Measurements from ENCODE around the gene THBS3. TPM values are rescaled to one million over a fixed set of nuclear protein-coding genes. Genes with fewer than 3 reads are reported as not detected.

THBS3 gene
- total RNA-seq, 1 donor from 2014 or later, result 8.3 TPM

DNA sequence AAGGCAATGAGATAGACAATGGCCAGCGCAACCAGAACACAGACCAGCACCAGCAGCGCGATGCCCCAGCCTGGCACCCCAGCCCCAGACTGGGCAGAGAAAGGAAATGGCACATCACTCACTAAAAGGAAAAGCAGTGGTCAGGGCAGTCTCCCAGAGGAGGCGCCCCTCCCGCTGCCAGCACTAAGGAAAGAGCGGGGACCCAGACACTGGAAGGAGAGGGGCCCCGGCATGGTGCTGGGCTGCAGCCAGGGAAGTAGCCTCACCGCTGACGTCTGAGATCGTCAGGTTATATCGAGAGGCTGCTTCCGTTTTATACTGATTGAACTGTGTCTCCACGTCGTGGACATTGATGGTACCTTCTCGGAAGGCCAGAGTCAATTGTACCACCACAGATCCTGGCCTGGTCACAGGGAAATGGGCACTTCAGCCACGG, 20.2 kb downstream of the THBS3 start:
- DNase-seq, result no peak

DNA sequence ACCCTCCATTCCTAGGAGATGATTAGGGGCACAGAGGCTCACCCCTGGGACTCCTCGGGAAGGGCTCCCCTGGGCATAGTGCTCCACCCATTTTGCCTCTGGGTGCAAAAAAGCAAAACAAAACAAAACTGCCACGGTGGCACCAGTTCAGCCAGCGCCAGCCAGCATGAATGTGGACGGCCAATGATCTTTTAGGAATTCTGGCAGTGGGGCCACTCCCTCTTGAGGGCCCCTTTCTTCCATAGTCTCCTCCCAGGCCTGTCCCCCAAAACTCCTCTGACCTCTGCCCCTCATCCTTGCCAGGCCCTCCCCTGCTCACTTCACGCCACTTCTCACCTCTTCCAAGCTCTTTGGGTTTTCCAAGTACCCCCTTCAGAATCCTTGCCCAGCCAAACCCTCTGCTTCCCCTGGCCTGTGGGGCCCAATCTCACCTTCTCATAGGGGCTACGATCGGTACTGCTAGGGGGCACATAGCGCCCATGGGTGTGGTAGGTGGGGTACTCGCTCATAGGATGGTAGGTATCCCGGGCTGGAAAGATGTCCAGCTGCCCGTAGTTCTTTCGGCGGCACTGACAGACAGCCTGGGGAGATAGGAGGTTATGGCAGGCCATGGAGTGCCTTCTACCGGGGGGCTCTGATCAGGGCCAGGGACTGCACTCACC, 20.8 kb downstream of the THBS3 start:
- DNase-seq, result no peak

DNA sequence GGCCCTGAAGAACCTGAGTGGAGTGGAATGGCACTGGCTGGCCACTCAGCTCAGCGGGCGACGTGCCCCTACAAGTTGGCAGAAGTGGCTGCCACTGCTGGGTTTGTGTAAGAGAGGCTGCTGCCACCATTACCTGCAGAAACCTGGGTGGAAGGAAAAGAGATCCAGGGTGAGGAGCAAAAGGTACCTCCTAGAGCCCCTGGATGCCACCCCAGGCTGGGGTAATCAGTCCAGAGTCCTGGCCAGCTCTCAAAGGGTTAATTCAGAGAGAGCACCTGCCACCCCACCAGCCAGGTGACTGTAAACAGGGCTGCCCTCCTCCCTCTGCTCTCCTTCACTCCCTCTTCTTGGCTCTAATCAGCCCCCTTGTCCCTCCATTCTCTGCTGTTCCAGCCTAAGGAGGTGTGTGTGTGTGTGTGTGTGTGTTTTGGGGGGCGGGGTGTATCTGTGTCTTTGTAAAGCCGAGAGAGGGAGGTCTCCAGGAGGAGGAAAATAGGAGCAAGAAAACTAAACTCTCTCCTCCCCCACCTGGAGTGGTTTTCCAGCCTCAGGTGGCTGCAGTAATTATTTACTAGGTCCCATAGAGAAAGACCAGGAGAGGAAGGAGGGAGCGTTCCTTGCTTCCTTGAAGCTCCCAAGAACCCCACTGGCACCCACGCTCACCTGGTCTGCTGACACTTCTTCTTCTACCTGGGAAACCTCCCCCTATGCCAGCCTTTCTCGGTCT, 21.5 kb downstream of the THBS3 start:
- no peak for DNase-seq

DNA sequence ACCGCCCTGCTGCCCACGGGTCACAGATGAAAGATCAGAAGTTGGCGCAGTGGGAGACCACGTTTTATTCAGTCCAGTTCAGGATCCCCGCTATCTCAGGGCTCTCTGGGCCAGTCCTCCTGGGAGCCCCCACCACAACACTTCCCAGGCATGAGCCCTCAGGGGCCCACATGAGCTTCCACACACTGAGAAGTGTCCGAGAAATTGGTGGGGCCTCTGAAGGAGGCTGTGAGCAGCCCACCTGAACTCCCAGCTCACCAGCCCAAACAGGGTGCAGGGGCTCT, 22.0 kb downstream of the THBS3 start:
- no peak for DNase-seq

DNA sequence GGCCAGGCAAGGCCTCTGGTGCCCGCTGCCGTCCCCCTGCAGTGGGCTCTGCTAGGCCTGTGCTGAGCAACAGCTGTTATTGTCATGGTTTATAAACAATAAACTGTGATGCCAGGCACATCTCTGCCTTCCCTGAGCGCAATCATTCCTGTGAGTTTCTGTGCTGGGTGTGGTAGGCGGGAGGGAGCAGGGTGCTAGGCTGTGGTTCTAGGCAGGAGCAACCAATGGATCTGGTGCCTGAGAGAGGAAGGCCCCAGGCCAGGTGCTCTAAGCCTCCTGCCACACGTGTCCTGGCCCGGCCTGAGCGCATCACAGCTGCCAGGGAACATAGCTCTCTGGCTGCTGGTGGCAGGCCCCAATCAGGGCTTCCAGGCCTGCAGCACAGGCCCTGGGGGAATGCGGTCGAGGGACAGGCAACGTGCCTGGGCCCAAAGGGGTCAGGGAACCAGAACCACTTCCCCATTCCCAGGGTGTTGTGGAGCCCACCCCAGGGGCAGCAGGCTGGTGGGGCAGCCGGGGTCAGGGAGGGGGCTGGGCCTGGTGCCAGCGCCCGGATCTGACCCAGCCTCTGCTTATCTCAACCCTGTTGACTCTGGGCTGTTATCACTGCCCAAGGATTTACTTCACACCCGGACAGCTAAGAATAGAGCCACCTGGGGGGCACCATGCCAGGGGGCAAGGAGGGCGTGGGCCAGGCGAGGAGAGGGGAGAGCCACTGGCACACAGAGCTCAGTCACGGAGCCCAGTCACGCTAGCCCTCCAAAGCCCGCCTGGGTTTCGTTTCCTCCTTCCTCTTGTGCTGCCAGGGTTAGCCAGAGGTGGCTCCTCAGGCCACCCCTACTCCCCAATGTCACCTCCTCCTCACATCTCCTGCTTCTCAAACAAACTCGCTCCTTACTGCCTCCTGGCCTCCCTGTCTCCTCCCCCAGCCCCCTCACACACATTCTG, 22.6 kb downstream of the THBS3 start:
- no peak for DNase-seq

DNA sequence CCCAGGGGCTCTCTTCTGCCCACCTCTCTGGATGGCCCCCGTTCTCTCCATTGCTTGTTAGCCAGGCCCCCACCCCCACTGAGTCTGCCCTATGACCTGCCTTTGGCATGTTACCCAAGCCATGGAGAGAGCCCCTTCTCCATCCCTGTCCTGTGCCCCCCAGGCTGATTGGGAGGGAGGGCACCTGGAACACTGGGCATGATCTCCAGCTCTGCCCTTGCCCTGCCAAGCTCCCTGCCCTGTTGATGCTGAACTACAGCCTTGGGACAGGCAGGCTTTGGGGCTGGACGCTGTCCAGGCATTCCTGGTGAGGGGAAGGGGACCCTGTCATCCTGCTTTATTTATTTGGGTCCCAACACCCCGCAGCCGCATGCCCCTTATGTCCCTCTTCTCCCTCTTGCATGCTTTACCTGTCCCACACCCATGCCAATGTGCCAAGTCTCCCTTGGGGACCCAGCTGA, 23.3 kb downstream of the THBS3 start:
- no peak for DNase-seq

DNA sequence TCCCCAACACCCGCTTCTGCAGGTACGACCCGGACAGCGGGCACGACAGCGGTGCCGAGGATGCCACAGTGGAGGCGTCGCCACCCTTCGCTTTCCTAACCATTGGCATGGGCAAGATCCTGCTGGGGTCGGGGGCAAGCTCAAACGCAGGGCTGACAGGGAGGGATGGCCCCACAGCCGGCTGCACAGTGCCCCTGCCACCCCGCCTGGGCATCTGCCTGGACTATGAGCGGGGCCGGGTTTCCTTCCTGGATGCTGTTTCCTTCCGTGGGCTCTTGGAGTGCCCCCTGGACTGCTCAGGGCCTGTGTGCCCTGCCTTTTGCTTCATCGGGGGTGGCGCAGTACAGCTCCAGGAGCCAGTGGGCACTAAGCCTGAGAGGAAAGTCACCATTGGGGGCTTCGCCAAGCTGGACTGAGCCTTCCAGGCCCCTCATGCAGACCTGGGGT, 23.9 kb downstream of the THBS3 start:
- DNase-seq, result no peak

DNA sequence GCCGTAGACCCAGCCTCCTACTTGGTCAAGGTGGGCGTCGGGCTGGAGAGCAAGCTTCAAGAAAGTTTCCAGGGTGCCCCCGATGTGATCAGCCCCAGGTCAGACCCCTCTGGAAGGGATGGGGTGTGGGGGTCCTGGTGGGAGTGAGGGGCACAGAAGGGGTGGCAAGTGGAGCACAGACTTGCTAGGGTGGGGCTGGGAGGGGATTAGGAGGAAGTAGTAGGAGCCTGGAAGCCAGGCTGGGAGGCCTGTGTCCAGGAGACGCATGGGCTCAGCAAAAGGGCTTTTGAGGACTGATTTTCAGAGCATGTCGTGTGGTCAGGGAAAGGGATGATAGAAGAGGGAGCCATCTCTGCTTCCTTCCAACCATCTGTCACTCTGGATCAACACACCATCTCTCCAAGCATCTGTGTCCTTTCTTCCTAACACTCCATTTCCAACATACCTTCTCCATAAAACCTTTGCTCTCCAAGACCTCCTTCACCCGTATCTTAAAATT, 25.6 kb downstream of the THBS3 start:
- DNase-seq, result no peak

DNA sequence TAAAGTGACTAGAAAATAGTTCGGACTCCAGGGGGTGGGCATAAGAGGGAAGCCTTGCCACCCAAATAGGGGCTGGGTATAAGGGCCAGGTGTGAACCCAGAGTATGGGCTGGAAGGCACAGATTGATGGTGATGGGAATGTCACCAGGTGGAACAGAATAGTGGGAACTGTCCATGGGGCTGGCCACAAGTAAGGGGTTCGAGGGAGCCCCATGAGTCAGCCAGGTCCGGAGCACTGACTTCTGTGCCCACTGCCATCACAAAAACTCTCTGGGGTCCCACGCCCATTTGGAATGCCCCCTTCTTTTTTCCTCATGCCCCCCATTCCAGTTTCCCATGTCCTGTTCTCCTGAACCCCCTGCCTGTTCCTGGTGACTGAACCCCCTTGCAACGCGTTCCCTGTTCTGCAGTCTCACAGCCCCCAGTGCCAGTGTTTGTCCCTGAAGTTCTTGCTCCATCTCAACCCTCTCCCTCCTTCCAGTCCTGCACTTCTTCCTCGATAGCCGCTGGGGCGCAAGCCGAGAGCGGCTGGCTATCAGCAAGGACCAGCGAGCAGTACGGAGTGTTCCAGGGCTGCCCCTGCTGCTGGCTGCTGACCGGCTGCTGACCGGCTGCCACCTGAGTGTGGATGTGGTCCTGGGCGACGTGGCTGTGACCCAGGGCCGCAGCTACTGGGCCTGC, 26.2 kb downstream of the THBS3 start:
- DNase-seq, result no peak

DNA sequence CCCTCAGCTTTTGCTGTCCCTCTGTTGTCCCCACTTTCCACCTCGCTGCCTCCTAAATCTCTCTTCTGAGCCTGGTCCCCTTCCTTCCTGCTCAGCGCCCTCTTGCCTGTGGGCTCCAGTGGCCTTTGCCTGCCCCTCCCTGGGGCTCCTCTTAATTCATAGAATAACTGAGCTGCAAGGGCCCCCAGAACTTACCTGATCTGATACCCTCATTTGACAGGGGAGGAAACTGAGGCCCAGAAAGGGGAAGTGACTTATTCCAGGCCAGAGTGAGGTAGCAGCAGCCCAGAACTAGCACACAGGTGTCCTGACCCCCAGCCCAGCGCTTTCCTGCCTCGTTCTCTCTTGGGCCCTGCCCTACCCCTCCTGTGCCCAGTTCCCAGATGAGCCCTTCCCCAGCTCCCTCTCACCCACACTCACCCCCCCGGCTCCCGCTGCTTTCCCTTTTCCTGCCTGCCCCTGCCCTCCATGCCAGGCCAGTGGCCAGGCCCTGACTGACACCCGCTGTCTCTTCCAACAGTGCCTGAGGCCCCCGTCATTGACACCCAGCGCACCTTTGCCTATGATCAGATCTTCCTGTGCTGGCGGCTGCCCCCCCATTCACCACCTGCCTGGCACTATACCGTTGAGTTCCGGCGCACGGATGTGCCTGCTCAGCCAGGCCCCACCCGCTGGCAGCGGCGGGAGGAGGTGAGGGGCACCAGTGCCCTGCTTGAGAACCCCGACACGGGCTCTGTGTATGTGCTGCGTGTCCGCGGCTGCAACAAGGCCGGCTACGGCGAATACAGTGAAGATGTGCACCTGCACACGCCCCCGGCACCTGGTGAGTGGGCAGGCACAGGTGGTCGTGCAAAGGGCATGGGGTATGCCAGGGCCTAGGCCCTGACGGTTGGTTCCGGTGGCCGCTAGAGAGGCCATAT, 28.3 kb downstream of the THBS3 start:
- no peak for DNase-seq

DNA sequence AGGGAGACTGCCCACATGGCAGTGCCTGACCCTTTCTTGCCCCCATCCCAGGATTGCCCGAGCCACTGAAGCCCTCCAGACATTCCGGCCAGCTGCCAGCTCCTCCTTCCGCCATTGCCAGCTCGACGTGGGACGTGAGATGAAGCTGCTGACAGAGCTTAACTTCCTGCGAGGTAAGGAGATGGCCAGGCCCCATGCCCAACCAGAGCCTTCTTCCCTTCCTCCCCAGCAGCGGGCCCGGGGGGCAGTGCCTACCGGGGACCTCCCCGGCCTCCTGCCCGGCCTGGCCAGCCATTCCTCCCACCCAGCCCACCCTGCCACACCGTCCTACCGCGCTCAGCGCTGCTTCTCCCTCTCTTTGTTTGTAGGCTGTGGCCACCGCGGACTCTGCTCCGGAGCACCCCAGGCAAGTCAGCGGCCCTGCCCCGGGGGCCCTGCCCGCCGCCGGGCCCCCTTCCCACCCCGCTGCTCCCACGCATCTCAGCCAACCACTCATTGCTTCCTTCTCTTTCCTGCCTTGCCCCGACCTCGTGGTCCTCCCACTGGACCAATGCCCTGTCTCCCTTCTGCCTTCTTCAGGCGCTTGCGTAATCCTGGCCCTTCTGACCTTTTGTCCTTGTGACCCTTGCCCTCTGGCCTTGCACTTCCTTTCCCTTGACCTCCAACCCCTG, 29.1 kb downstream of the THBS3 start:
- no peak for DNase-seq

DNA sequence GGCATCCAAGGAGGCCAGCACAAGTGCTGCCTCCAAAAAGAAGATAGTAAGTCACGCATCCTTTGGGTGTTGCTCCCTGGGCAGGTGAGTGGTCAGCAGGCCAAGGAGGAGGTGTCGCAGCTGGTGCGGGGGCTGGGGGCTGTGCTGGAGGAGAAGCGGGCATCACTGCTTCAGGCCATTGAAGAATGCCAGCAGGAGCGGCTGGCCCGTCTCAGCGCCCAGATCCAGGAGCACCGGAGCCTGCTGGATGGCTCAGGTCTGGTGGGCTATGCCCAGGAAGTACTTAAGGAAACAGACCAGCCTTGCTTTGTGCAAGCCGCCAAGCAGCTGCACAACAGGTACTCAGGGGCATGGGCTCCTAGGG, 29.8 kb downstream of the THBS3 start:
- no peak for DNase-seq

DNA sequence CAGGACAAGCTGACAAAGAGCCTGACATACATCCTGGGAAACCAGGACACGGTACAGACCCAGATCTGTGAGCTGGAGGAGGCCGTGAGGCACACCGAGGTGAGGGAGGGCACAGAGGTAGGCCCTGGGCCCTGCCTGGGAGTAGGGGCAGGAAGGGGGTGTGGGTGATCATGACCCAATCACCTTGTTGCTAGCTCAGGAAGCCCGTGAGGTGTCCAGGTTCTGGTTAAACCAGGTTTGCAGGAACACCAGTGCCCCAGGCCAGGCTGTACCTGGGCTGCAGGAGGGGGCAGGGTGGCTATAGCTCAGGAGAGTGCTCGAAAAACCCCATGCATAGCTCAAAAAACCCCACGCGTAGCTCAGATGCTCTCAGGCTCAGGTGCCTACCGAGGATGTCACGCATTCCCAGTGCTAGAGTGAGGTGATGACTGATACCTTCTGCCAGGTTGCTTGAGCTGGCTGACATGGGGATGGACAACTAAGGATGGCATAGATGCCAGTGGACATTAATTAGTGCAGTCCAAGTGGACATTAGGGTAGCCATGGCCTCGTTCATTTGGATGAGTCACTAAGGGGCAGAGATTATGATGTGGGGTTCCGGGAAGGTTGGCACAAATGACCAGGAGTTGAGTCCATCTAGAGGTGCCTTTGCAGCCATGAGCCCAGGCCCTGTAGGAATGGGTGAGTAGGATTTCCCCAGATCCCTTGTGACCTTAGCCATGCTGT, 30.3 kb downstream of the THBS3 start:
- no peak for DNase-seq

DNA sequence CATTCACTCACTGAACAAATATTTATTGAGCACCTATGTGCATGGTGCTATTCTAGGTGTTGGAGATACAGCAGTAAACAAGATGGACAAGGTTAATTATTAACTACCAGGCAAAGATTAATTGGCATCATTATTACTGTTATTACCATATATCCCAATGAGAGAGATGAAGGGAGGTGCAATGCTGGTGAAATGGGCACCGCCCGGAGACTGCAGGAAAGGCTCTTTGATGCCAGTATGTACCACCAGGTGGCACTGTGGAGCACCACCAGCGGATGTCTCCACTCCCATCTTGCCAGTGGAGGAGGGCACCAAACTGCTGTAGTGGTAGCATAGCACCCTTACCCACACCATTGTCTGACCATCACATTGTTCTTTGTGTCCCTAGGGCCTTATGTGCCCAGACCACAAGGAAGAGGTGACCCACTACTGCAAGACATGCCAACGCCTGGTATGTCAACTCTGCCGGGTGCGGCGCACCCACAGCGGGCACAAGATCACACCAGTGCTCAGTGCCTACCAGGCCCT, 31.1 kb downstream of the THBS3 start:
- peak; percentile 58 for DNase-seq

DNA sequence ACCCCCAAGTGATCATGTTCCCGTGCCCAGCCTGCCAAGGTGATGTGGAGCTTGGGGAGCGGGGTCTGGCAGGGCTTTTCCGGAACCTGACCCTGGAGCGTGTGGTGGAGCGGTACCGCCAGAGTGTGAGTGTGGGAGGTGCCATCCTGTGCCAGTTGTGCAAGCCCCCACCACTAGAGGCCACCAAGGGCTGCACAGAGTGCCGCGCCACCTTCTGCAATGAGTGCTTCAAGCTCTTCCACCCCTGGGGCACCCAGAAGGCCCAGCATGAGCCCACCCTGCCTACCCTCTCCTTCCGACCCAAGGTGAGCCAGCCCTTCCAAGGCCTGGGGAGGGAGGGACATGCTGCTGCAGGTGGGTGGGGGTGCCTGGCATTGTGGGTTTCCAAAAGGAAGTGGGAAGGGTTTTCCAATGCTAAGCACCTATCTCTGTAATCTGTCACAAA, 31.7 kb downstream of the THBS3 start:
- no peak for DNase-seq

DNA sequence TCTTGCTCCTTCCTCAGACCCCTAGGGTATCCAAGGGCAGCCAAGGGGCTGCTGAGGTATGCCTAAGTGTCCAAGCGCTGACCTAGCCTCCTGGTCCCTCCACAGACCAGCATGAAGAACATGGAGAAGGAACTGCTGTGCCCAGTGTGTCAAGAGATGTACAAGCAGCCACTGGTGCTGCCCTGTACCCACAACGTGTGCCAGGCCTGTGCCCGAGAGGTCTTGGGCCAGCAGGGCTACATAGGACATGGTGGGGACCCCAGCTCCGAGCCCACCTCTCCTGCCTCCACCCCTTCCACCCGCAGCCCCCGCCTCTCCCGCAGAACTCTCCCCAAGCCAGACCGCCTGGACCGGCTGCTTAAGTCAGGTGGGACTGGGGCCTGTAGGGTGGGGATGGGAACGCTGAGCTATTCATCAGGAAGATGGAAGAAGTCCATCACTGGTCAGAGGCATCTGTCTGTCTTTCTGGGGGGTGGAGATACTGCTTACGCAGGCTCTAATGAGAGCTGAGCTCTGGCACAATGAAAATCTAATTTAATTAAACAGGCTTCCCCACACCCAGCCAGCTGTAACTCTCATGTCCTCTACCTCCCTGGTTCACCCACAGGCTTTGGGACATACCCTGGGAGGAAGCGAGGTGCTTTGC, 32.3 kb downstream of the THBS3 start:
- DNase-seq, result no peak

DNA sequence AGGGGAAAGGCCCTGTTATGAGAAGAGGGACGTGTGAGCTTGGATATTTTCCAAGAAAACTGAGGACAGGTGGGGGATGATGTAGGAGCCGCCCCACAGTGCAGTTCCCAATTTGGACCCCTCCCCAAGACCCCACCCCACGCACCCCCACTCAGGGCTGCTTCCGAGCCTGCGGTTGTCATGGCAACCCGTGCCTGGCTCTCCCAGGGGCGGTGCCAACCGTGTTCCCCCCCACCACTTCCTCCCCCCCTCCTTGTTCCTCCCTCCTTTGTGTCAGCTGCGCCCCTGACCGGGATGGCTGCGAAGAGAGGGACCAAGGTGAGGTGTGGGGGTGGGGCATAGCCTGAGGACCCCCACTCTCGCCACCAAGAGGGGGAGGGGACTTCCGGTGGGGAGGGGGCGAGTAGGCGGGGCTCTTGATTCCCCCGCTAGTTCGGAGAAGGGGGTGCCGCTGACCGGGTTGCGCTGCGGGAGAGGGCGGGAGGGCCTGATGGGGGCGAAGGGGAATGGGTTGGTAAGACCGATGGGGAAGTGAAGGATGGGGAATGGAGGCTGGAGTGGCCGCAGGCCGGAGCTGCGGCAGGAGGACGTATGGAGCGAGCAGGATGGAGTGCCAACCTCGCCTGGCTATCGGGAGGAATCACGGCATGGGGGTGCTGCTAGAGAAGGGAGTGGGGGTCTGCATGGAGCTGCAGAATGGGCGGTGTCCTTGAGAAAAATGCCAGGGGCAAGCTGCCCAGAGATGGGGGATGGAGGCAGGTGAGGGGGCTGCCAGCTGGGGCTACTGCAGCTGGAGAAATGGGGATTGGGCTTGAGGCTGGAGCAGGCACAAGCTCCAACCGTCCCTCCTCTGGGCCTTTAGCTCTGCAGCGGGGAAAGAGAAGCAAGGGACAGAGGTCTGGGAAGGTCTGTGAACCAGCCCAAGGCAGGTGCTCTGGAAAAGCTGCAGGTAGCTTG, 33.1 kb downstream of the THBS3 start:
- DNase-seq, result no peak

All from occipital lobe (tissue), 2 donors.